Right lobe of liver (tissue), 6 donors: ENCODE data around the gene KCNJ5. TPM values are rescaled to one million over a fixed set of nuclear protein-coding genes. Genes with fewer than 3 reads are reported as not detected.

Experiments used
- ATAC-seq, 4 donors: fragments of 200-7000 bp; cut with Tn5 transposase; one replicate each; pipeline ENCODE4 v1.9.1; 2020; ENCODE audit warnings: mild to moderate bottlenecking in 4 of 4, moderate library complexity in 4 of 4
- DNase-seq, 3 donors: peaks; one replicate each; pipeline ENCODE4 v3.0.0-alpha.2; 2020
- H3K27ac ChIP-seq, 3 donors: fragments of 200-600 bp; one replicate each; pipeline ENCODE4 v1.8.0; 2022
- H3K27me3 ChIP-seq, 2 donors: fragments of 200-600 bp; one replicate each; pipeline ENCODE4 v1.8.0; 2022
- H3K36me3 ChIP-seq, 4 donors: fragments of 200-600 bp; sonication (generic) in 1 of 4; one replicate each; pipeline versions ENCODE4 v1.5.1 to v1.8.0; 2017 to 2022; ENCODE audit warnings: control low read depth in 1 of 4
- H3K4me1 ChIP-seq, 4 donors: fragments of 200-600 bp; sonication (generic) in 1 of 4; one replicate each; pipeline versions ENCODE4 v1.5.1 to v1.8.0; 2017 to 2022; ENCODE audit warnings: control low read depth in 1 of 4
- H3K4me3 ChIP-seq, 3 donors: fragments of 200-600 bp; one replicate each; pipeline ENCODE4 v1.8.0; 2022
- H3K9me3 ChIP-seq, 4 donors: fragments of 200-600 bp; sonication (generic) in 1 of 4; one replicate each; pipeline versions ENCODE4 v1.5.1 to v1.8.0; 2017 to 2022; ENCODE audit warnings: control low read depth in 1 of 4
- POLR2A ChIP-seq: fragments of 450-650 bp; IDR thresholded peaks from one replicate; pipeline ENCODE4 v1.6.1; 2017; ENCODE audit warnings: antibody characterized with exemption, mild to moderate bottlenecking
- WGBS: methylation state at CpG from one replicate; pipeline ENCODE4 v1.1.6; 2018; ENCODE audit warnings: low coverage, low lambda C conversion rate; ENCODE audit not compliant: insufficient coverage; ENCODE audit errors: missing lambda C conversion rate; 5-methylcytosine and 5-hydroxymethylcytosine counted together
- intact Hi-C, 2 donors: fragments of 100-400 bp; cut with DNase I; formaldehyde crosslinking; loops; one replicate each; pipeline versions ENCODE4 v1.11.2 to v1.14.1; 2022
- long read RNA-seq: library from polyadenylated mRNA; unstranded; transcript quantifications from one replicate; pipeline ENCODE4 v2.0.0, GENCODE V29; 2019
- total RNA-seq, 6 experiments: library from RNA; depleted of rRNA in 2 of 6; stranded (reverse); fragments of >200 nt in 2 of 6; fragmentation: NEBNext Ultra II Directional in 3 of 6; extraction: Animal tissue kit (Norgen Biotek cat#: 25700) in 3 of 6; gene quantifications; one replicate each; pipeline versions ENCODE4 v1.1.0 to v1.2.4, GENCODE V29; 2016 to 2023
- TF ChIP-seq, protein P1 (sequence below), 4 donors: fragments of 200-600 bp in 3 of 4; fragments of 450-650 bp in 1 of 4; IDR thresholded peaks; one replicate each; pipeline versions ENCODE4 v1.5.1 to v1.8.0; 2016 to 2022; ENCODE audit warnings: antibody characterized with exemption in 4 of 4, mild to moderate bottlenecking in 2 of 4
- donor health status: DM: no; HTN: yes; CAD: no.
- donor health status: DM: no; HTN: no; CAD: no.
- donor health status: DM: no; HTN: no; CAD: no.
- donor health status: DM: no; HTN: yes; CAD: no.
- donor health status: DM: no; HTN: yes; CAD: no.

KCNJ5 gene
- total RNA-seq = under 1 TPM; 0.05 to 0.80 (median 0.11) TPM
- long read RNA-seq = 0 reads

DNA sequence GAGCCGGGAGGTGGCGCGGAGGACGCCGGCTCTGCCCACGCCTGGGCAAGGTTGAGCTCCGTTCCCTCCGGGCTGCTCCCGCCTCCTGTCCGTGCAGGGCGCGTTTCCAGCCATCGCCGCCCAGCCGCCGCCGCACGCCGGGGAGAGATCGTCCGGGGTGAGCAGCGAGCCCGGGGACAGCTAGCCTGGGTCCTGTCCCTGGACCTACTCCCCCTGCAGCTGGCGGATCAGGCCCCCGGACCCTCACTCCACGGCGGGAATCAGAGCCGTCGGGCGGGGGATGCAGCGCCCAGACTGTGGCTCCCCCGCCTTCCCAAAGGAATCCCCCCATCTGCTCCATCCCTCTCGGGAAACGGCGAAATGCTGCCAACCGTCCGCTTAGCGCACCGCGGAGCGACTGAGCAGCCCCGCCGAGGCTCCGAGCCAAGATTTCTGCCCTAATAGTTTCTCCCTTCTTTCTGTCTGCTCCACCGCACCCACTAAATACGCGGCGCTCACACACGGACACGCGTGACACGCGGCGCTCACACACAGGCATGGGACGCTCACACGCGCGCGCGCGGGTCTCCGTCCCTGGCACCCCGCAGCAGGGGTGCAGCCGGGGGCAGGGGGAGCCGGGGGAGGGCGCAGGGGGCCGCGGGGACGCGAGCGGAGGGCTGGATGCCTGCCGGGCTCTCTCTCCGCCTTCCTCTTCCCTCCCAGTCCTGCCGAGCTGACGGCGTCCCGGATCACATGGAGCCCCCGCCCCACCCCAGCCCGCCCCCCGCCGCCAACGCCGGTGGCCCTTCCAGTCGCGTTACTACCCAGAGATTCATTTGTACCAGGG lies at the start of gene KCNJ5:
KCNJ5 (plus strand) TSS at position 814 of the 826 bp plus-strand sequence. CDS start 19,918 bp downstream, outside the sequence.
- Histone ChIP-seq H3K27ac (no peak within 1 kb of the TSS), H3K27me3 (no peaks in the 10 kb centered on the region), H3K9me3 (no peaks in the 10 kb centered on the region), H3K36me3 (no peaks in the 10 kb centered on the region), H3K4me3 (peak within 1 kb of the TSS; percentile 32 to 40 (median 38)), H3K4me1 (peaks cover 0 to 33% (median 16%) of the 10 kb centered on the region in 4 donors)
- intact Hi-C loops = no loop called here
- 3% methylated on average over 35 of the region's 85 CpGs for WGBS
- DNase-seq (peak in 1 of 3 donors; percentile 57), ATAC-seq (peak; percentile 44 to 56 (median 50))
- no peak for TF ChIP-seq POLR2A
- TF ChIP-seq, protein P1, sequence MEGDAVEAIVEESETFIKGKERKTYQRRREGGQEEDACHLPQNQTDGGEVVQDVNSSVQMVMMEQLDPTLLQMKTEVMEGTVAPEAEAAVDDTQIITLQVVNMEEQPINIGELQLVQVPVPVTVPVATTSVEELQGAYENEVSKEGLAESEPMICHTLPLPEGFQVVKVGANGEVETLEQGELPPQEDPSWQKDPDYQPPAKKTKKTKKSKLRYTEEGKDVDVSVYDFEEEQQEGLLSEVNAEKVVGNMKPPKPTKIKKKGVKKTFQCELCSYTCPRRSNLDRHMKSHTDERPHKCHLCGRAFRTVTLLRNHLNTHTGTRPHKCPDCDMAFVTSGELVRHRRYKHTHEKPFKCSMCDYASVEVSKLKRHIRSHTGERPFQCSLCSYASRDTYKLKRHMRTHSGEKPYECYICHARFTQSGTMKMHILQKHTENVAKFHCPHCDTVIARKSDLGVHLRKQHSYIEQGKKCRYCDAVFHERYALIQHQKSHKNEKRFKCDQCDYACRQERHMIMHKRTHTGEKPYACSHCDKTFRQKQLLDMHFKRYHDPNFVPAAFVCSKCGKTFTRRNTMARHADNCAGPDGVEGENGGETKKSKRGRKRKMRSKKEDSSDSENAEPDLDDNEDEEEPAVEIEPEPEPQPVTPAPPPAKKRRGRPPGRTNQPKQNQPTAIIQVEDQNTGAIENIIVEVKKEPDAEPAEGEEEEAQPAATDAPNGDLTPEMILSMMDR (IDR thresholded peaks at IDR 0.05) = no peak

DNA sequence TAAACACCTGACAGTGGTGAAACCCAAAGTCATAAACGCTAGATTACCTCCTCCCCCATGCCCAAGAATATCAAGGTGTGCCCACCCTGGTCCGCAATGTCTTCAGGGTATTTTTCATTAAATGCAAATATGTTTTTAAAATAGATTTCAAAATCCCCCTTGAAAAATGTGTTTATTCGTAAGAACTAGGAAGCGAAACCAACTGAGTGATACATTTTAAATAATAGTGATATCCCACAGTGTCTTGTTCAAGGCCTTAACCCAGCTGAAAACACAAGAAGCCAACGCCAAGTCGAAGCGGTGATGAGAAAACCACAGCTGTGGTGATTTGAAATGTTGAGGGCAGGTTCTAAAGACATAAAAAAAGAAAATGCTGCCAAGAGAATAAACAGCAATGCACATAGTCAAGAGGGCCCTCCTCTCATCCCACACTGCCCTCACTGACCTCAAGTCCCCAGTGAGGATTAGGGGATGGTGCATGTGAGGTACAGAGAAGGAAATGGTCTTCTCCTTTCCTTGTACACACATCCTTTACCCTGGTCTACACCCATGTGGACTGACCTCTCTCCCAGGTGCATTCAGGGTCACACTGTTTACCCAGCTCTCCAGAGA lies 49.6 kb upstream of the KCNJ5 start:
- DNase-seq = no peak
- H3K36me3 ChIP-seq = no peaks in the 10 kb centered on the region
- H3K9me3 ChIP-seq = no peaks in the 10 kb centered on the region
- no peaks in the 10 kb centered on the region for H3K27me3 ChIP-seq
- H3K4me3 ChIP-seq = no peak overlapping the region
- intact Hi-C loops = no loop called here
- no peak overlapping the region for H3K27ac ChIP-seq
- ATAC-seq = peak in 2 of 4 donors; percentile 16 to 60
- TF ChIP-seq, protein P1 (IDR thresholded peaks at IDR 0.05) = no peak
- no peak for TF ChIP-seq POLR2A
- no peaks in the 10 kb centered on the region for H3K4me1 ChIP-seq
- 68% methylated on average over 7 of the region's 7 CpGs for WGBS

DNA sequence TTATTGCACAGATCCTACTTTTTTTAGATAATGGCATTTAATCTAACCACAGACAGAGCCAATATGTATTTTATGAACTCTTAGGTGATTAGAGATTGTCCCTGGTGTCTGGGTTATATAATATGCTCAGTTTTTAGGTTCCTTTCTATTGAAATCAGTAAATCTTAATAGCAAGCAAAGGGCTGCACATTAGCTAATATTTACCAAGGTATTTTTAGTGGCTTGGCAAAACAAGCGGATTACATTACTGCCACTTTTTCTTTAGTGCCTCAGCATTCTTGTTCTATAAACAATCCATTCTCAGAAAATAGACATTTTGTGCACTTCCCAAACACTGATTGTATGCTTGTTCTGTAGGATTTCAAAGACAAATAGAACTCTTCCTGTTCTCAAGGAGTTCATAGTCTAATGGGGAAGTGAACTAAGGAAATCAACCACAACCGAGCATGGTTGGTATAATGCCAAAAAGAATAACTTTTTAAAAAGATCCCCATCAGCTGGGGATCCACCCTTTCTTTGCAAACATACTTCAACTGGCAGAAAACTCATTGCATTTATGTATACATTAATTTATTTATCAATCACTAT lies 47.9 kb upstream of the KCNJ5 start:
- H3K4me1 ChIP-seq = no peaks in the 10 kb centered on the region
- peak in 2 of 4 donors; percentile 24 to 38 for ATAC-seq
- H3K36me3 ChIP-seq = no peaks in the 10 kb centered on the region
- H3K27ac ChIP-seq = no peak overlapping the region
- intact Hi-C loops = no loop called here
- TF ChIP-seq, protein P1 (IDR thresholded peaks at IDR 0.05) = no peak
- TF ChIP-seq POLR2A = no peak
- no peak for DNase-seq
- WGBS = 21% methylated on average over 2 of the region's 2 CpGs
- no peaks in the 10 kb centered on the region for H3K27me3 ChIP-seq
- H3K9me3 ChIP-seq = no peaks in the 10 kb centered on the region
- H3K4me3 ChIP-seq = no peak overlapping the region

DNA sequence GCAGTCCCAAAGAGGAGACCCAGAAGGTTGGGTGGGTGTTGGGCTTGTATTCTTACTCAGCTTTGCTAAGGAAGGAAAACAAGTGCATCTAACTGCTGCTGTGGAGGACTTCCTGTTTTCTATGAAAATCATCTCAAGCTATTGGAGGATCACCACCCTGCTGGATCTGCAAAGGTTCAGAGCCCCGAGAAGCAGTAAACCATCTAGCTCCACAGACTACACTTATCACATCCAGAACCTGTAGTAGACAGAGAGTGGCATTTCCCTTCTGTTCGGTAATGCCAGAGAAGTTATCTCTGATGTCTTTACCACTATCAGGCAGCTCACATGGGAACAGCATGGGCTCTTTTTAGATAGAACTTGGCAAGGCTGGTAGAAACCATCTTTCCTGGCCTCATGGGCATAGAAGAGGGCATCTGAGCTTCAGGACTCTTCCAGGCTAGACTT lies 45.8 kb upstream of the KCNJ5 start:
- DNase-seq (no peak), ATAC-seq (no peak)
- no peak overlapping the region for H3K4me3 ChIP-seq
- no peaks in the 10 kb centered on the region for H3K4me1 ChIP-seq
- TF ChIP-seq POLR2A = no peak
- TF ChIP-seq, protein P1 (IDR thresholded peaks at IDR 0.05) = no peak
- 41% methylated on average over 2 of the region's 2 CpGs for WGBS
- no peaks in the 10 kb centered on the region for H3K27me3 ChIP-seq
- intact Hi-C loops = no loop called here
- H3K36me3 ChIP-seq = no peaks in the 10 kb centered on the region
- H3K9me3 ChIP-seq = no peaks in the 10 kb centered on the region
- H3K27ac ChIP-seq = no peak overlapping the region
